GM19035 (cell line): ENCODE measurements around the gene GRM4.

Source experiments
- ATAC-seq: cut with Tn5 transposase; IDR thresholded peaks from one replicate; pipeline ENCODE4 v1.9.1; 2021; ENCODE audit not compliant: unreplicated experiment

The GRM4 gene

DNA sequence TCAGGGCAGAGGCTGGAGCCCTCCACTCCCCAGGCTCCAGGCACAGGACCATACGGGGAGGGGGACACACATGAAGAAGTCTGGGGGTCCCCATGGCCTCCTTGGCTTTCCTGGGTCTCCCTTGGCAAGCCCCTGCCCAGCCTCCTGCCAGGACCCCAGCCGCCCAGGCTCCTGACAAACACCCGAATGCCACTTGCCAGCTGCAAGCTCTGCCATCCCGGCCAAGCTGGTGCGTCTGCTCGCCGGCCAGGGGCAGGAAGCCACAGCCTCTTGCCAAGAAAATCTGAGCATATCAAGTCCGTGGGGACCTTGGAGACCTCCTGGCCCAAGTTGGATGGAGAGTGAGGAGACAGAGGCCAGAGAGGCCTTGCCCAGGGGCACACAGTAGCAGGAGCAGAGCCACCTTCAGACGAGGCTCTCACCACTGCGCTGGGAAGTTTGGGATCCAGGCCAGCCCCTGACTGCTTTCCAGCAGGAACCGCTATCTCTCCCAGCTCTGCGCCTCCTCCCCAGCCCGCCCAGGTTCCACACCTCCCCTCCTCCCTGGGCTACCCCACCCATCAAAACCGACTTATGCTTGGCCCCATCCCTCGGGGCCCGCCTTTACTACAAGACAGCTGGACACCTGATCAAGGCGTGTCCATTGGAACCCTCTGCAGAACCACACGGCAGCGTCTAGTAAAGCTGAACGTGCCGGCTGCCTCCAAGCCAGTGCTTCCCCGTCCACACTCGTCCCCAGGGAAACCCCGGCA, 80.2 kb downstream of the GRM4 start:
- no peak for ATAC-seq

DNA sequence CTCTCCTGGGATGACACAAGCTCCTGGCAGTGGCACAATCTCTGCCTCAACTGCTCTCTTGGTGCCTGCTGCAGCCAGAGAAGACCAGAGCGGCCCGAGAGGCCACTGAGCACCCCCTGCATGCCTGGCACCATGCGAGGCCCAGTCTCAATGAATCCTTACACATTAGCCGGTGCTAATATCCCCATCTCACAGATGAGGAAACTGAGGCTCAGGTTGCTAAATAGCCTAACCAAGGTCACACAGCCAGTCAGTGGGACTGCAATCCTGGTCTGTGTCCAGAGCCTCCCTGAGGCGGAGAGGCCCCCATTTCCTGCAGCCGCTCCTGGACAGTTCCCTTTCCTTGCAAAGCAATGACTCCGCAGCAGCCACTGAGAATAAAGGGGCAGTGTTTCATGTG, 81.2 kb downstream of the GRM4 start:
- ATAC-seq = no peak

DNA sequence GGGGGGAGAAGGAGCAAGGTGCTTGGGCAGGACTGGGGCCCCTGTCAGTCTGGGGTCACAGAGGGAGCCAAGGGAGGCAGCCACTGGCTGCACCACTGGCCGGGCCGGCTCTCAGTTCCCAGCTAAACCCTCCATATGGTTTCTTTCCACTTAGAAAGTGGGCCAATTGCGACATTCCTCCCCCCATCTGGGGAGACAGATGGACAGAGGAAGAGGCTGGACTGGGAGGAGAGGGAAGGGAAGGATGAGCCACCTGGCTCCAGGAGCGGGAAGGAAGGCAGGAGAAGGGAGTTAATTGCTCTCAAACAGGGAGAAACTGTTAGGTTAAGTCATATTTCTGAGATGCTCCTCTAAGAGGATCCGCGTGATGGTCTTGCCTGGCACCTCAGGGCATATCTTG, 82.2 kb downstream of the GRM4 start:
- no peak for ATAC-seq

DNA sequence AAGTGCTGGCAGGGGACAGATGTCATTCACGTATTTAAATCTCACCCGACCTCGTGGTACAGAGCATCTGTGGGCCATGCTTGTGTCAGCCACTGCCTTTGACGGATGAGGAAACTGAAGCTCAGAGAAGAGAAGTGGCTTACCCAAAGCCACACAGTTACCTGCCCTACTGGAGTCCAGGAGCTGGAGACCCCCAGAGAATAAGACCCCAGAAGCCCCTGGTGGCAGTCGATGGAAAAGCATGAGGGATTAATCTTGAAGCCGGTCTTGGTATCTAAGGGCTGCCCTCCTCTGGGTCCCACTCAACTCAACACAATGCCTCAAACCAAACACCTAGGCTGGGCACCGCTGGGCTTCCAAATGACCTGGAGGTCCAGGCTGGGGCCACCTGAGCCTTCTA, 83.1 kb downstream of the GRM4 start:
- no peak for ATAC-seq

DNA sequence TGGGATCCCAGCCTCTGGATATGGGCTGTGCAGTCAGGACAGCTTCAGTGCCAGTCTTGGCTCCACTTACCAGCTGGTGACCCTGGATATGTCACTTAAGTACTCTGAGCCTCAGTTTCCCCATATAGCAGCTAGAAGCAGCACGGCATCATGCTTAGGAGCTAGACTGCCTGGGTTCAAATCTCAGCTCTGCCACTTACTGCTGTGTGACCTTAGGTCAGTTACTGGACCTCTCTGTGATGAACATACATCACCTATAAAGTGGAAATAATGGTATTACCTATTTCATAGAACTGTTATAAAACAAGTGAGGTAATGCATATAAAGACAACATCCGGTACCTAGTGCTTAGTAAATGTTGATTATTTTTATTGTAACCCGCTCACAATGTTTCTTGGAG, 83.7 kb downstream of the GRM4 start:
- ATAC-seq = no peak

DNA sequence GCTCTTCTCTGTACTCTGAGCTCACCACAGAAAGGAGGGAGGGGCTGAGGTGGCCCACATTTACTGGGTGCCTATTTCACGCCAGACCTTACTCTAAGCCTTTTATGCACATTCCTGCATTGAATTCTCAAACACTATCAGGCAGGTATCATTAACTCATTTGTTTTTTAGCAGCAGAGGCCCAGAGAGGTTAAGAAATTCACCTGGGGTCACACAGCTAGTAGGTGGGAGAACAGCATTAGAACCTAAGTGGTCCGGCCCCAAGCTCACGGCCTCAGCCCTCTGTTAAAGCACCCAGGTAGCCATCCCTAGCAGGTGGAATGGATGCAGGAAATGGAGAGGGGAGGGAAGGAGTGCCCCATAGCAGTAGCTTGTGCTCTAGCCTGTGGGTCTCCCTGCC, 84.5 kb downstream of the GRM4 start:
- ATAC-seq = no peak

DNA sequence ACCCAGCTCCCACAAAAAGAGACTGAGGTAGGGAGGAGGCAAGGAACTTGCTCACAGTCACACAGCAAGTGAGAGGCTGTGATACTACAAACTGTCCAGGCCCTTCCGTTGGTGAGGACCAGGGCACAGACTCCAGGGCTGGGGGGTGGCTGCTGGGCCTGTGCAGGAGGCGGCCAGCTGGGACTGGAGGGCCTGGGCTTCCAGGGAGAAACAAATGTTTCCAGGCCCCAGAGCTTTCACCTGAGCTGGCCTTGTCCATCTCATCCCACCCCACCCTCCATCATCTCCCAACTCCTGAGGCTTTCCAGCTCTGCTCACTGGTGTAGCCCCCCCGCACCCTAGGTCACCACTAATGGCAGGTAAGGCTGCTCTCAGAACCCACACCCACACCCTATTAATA, 86.0 kb downstream of the GRM4 start:
- ATAC-seq = no peak

DNA sequence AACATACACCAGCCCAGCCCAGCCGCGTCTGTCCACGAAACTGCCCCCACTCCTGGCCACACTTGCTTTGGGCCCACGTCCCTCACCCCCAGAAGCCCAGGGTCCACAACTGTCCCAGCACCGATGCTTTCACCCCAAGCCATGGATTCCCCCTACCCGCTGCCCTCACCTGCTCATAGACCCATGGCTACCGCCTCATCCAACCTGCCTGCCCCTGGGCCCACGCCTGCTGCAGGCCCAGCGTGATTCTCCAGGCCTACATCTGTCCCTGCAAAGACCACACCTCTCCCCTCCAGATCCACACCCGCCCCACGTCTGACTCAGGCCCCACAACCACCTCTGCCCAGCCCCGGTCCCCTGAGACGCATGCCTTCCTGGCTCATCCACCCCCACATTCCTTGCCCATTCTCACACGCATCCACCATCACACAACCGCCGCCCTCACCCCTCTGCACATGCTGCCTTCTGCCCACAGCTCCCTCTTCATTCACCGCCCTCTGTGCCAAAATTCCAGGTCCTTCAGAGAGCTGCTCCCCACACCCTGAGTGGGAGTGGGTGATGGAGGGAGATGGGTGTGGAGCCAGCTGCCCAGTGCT, 86.7 kb downstream of the GRM4 start:
- no peak for ATAC-seq

DNA sequence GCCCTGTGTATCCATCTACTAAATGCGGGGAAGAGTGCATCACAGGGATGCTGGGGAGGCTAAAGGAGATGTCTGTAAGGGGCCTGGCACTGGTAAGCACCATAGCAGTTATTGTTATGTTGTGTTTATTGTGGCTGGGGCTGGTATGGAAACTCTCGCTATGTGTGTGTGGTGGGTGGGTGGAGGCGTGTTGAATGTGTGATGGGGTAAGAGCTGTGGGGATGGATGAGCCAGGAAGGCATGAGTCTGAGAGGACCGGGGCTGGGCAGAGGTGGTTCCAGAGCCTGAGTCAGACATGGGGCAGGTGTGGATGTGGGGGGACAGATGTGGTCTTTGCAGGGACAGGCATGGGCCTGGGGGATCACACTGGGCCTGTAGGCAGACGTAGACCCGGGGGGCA, 88.1 kb downstream of the GRM4 start:
- ATAC-seq = no peak

DNA sequence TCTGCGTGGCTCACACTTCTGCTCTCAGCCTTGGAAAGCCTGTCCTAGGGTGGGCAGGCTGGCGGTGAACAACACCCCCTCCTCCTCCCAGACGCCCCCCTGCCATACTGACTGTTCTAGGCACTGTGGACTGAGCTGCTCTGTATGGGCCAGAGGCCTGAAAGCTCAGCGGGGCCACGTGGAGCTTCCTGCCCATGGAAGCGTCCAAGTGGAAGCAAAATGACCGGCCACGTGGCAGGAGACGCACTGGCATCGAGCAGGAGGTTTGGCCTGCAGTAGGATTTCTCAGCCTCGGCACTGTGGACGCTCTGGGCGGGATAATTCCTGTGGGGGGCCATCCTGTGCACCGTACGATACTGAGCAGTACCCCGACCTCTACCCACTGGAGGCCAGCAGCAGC, 88.7 kb downstream of the GRM4 start:
- ATAC-seq = no peak

DNA sequence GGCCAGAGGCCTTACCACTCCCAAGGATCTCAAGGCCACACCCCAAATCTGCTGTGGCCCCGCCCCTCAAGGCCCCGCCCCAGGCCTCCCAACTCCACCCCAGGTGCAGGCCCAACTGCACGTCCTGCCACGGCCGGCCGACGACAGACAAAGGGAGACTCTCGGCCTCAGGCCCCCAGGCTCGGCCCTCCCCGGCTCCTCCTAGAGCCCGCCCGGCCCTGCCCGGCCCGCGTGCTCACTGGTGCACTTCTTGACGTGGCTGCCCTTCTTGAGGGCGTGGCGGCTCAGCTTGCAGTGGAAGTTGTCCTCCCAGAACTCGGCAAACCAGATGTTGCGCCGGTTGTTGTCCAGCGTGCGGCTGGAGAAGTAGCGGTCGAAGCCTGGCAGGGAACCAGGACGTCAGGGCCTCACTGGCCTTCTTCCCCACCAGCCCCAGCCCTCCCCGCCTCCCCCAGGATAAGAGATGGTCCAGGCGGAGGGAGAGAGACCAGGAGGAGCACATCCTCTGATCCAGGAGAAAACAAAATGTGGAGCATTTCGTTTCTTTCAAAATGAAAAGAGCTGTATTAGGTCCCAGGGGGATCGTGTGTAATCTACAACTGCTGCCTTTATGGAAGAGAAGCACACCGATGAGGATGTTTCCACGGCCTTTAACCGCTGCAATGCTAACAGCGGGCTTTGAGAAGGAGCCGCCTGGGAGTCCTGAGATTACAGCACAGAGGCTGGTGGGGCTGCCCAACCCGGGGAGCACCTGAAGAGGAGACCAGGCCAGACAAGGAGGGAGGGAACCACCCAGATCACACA, 89.4 kb downstream of the GRM4 start:
- ATAC-seq = no peak

DNA sequence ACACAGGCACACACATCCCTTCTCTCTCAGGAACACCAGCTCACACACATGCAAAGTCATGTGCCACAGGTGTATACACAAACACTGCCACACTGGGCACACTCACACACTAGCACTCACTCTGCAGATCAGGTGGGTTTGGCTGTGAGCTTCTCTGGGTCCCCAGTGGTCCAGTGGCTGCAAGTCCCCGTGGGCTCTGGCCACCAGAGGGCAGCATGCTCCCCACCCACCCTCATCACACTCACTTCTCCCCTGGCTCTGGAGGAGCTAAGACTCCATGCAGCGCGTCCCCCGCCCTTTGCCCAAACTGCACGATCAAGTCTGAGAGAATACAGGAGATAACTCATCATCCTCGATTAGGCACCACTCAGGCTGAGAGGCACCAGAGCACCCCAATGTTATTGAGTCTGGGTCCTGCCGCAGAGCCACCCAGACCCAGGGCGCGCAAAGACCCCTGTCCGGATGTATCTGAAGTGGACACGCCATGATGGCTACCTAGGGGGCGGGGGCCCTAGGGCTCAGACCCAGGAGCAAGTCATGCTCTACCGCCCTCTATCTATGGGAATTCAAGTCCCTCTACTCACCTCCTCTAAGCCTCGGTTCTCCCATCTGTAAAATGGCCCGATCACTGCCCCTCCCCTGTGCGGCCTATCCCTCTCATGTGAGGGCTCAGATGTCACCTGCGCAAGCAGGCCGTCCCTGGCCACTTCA, 90.5 kb downstream of the GRM4 start:
- ATAC-seq = no peak

DNA sequence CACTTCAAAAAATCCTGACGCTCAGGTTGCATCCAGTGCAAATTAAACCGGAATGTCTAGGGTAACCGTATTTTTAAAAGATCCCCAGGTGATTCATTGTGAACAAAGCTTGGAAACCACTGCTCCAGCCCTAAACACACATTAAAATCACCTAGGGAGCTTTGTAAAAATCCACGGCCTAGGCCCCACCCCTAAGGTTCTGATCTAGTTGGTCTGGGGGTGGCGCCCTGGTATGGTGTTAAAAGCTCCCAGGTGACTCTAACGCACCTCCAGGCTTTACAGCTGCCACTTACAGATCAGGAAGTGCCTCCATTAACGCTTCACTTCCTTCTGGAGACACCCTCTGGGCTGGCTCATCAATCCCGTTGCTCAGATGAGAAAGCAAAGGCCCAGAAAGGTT, 92.2 kb downstream of the GRM4 start:
- ATAC-seq = no peak

DNA sequence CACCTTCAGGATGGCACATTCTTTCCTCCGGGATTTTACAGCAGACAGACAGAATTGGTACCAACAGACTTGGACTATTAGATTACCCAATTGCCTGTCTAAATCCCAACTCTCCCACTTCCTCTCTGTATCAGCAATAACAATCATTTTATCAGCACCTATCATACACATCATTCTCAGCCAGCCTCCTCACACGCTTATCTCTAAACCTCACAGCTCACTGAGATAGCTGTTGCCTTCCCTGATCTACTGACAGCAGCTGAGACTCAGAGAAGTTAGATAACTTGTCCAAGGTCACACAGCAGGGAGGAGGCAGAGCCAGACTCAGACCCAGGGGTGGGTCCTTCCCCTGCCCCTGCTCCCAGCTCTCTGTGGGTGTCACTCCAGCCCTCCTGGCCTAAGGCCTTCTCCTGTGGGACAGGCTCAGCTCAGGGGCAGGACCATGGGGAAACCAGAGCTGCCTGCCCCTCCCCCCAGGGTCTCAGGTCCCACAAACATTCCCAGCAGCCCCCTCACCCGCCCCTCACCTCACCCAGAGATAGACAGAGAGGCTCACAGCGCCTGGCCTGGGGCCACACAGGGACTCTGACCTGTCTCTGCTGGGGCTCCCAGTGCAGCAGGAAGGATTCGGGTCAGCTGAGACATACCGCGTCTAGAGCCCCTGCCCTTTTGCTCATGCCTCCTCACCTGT, 92.8 kb downstream of the GRM4 start:
- ATAC-seq = no peak

DNA sequence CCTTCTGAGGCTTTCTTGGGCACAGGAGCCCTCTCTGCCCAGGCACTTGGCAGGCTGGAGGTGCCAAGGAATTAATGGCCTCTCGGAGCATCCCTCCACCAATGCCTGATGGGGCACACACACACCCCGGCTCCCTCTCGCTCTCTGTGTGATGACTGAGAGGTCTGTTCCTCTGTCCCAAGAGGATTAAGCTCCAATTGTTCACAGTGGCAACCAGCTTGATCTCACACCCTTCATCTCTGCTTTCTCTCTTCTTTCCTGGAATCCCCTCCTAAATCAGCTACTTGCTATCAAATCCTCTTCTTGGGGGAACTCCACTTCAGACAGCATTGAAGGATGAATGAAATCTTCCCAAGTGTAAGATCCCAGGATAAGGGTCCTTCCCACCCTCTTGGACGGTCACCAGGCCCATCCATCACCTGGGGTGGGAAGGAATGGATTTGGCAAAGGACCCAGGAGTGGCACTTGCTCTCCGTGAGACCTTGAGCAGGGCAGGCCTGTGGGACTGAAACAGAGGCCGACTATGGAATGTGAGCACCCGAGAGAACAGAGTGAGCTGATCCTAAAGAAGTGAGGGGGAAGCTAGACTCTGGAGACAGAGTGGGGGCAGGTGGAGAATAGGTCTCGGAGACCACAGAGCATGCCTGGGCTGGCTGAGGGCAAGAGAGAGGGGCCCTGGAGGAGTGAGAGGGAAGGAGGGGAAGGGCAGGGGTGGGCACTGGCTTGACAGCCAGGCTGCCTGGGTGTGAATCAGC, 93.6 kb downstream of the GRM4 start:
- no peak for ATAC-seq

DNA sequence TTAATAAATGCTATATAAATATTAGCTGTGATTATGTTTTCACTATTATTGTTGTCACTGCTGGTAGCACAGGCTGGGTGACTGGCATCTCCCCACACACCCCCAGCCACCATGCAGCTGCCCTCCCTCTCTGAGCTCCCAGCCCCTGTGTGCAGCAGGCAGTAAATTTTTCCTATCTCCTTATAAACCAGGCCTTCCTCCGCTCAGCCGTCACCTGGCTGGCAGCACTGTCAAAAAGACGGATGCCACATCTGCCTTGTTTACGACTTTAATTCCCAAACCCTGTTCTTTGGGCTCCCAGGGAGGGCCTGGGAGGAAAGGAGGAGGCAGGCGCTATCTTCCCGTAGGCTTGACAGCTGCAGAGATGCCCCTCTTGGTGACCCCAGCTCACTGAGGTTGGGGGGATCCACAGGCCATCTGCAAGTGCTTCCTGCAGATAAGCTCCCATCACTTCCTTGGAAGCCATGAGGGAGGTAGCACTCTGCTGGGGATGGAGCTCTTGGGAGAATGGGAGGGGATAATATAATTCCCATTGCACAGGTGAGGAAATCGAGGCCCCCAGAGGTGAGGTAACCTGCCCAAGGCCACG, 94.5 kb downstream of the GRM4 start:
- ATAC-seq = no peak

DNA sequence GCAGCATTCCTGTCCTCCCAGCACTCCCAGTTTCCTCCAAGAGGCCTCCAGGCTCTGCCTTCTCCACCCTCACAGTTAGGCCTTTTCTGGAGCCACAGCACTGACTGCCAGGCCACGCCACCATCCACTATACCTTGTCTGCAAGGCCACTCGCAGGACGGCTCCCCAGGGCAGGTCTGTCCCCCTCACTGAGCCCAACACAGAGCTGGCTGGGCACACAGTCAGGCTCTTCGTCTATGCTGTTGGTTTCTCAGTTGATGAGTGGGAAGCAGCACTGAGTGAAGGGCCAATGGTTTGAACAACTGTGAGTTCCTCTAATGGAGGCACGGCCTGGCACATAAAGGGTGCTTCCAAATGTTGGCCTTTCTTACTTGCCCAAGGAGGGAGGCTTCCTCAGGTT, 95.2 kb downstream of the GRM4 start:
- no peak for ATAC-seq

DNA sequence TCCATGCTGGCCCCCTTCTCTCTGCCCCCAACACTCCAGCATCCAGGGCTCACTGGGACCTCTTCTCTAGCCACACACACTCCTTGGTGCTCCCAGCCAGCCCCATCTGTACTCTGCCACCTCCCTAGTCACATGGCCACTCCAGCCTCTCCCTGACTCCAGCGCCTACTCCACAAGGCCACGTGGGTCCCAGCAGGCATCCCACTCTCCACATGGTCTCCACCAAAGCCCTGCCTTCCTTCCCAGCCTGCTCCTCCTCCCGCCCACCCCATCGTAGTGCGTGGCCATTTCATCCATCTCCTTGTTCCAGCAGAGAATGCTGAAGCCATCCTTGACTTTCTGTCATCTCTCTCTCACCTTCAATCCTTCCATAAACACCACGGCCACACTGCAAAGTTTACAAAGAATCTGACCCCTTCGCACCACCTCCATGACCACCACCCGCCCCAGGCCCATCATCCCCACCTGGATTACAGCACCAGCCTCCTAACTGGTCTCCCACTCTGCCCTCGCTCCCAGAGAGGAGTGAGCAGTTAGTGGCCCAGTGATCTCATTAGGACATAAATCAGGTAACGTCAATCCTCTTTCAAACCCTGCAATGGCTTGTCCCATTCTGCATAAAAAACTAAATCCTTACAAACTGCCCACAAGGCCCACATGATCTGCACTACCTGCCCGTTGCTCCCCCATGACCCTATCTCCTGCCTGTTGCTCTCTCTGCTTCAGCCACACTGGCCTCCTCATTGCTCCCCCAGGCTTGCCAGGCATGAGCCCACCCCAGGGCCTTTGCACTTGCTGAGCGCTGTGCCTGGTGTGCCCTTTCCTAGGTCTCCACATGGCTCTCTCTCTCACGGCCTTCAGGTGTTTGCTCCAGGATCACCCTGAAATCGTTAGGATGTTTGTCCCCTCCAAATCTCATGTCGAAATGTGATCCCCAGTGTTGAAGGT, 96.2 kb downstream of the GRM4 start:
- no peak for ATAC-seq
